ENCODE data around the gene APOBEC3H.
"Not testable (repeated sequence)": the region's sequence is repeated elsewhere in the genome, so short reads cannot be mapped to it uniquely, and the experiment has no call there.

DNA sequence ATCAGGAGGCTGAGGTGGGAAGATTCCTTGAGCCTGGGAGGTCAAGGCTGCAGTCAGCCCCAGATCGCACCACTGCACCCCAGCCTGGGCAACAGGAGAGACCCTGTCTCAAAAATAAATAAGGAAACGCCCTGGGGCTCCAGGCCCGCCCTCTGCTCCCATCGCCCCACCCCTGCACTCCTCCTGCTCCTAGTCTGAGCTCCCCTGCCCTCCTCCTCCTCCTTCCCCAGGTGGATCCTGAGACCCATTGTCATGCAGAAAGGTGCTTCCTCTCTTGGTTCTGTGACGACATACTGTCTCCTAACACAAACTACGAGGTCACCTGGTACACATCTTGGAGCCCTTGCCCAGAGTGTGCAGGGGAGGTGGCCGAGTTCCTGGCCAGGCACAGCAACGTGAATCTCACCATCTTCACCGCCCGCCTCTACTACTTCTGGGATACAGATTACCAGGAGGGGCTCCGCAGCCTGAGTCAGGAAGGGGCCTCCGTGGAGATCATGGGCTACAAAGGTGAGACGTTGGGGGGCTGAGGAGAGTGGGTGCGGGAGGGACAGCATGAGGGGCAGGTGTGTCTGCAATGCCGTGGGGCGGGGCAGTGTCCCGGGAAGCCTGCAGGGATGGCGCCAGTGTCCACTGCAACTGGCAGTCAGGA lies 45.1 kb upstream of the APOBEC3H start:
- not testable (repeated sequence) for TF ChIP-seq CTCF (IDR thresholded peaks at IDR 0.05; ENCODE audit: extremely low read depth in 1 of 2, insufficient read depth in 1 of 2, low read depth in 1 of 2, low read length in 2 of 2); EZH2 (IDR thresholded peaks at IDR 0.05; ENCODE audit: borderline replicate concordance, low read depth, low read length, severe bottlenecking); POLR2AphosphoS5 (IDR thresholded peaks at IDR 0.05; ENCODE audit: insufficient read depth, low read depth, low read length); JUN (IDR thresholded peaks at IDR 0.05; ENCODE audit: borderline replicate concordance, insufficient read depth, insufficient read length, low read depth); MYC (IDR thresholded peaks at IDR 0.05; ENCODE audit: low read depth, low read length); FOS (IDR thresholded peaks at IDR 0.05; ENCODE audit: borderline replicate concordance, insufficient read depth, low read length)
